ENCODE measurements around the gene CRYBG2.
"Not testable (repeated sequence)": the region's sequence is repeated elsewhere in the genome, so short reads cannot be mapped to it uniquely, and the experiment has no call there.

Gene CRYBG2

GRCh38 chr1:26321315-26322041 lies 32.5 kb downstream of the CRYBG2 start:
- DNase-seq (ENCODE audit: low spot score) = peak; percentile 87

- DNase-seq (ENCODE audit: low spot score) = no peak
Observed at GRCh38 chr1:26320896-26321295, 33.0 kb downstream of the CRYBG2 start.

DNA sequence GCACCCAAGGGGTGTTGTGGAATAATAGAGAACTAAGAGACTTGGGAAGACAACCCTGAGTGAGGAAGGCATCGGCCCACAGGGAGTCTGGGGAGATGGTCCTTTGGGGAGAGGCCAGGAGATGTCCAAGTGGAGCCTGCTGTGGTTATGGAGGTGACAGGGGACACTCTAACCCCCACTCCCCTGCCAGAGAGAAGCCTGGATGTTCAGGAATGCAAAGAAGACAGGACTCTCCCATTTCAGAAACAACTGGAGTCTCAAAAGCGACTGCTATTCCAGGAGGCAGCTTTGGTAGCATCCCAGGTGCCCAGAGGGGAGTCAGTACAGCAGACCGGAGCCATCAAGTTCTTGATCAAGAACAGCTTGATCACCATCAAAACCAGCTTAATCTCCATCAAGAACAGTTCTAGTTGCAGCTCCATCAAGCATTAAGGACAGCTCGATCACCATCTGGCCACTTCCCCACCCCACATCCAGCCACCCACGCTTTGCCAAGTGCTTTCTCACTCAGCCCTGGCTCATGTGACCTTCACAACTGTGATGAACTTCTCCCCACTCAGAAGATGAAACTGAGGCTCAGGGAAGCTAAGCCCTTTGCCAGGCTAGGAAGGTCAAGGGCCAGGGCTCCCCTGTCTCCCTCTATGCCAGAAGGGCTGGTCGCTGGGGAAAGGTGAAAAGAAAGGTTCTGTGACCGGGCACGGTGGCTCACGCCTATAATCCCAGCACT lies 35.4 kb downstream of the CRYBG2 start:
- no peak for DNase-seq (ENCODE audit: low spot score)

DNA sequence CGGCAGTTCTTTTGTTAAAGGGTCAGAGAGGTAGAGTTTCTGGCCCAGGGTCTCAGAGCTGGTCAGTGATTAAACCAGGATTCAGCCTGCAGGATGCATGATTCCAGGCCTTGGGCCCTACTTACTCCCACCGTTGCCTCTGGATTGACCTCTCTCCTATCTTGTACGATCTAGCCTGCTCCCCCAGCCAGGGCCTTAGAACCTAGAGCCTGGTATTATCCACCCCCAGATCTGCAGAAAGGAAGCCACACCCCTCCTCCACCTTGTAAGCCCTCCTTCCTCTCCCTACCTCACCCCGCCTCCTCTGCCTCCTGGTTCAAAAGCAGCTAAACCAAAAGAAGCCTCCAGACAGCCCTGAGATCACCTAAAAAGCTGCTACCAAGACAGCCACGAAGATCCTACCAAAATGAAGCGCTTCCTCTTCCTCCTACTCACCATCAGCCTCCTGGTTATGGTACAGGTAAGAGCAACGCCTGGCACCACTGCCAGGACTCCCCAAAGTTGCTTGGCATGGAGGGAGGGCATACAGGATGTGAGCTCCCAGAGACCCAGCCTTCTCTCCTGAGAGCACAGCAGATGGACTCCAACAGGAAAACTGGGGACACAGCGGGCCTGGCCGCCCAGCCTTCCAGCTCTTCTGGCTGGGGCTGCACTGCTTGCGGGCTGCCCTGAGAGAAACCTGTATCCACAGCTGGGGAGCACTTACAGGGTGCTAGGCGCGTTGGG lies 36.2 kb downstream of the CRYBG2 start, which contains the start of gene CD52:
Gene CD52, plus strand, starts transcription at position 347 of the 726 bp plus-strand sequence. Its CDS starts 60 bp downstream, at position 407.
- DNase-seq (ENCODE audit: low spot score) = no peak

- DNase-seq (ENCODE audit: low spot score) = no peak
Observed at GRCh38 chr1:26317146-26317545, 36.8 kb downstream of the CRYBG2 start.

DNA sequence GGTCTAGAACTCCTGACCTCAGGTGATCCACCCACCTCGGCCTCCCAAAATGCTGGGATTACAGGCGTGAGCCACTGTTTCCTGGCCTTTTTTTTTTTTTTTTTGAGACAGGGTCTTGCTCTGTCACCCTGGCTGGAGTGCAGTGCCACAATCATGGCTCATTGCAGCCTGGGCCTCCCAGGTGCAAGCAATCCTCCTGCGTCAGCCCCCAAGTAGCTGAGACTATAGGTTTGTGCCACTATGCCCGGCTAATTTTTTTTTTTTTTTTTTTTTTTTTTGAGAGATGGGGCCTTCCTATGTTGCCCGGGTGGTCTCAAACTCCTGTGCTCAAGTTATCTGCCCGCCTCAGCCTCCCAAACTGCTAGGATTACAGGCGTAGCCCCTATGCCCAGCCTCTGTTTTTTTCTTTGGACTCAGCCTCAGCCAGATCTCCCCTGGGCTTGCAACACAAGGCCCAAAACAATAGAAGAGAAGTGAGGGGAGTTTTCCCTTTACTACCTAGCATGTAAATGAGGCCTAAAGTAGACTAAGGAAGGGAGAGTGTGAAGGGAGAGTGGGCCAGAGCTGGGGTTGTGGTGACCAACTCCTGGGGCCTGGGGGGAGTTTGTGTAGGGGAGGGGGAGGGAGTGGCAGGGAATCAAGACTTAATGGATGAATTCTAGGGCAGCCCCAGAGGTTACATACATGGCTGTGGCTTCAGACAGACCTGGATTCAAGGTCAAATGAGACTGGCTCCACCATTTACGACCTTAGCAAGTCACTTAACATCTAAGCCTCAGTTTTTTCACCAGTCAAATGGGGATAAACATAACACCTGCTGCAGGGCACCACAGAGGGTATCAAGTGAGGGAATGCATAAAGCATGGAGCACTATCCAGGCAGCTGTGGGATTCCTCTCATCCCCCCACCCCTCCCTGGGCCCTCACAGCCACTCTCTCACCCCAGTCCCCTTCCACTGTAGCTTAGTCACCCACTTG lies 37.8 kb downstream of the CRYBG2 start:
- DNase-seq (ENCODE audit: low spot score) = no peak

DNA sequence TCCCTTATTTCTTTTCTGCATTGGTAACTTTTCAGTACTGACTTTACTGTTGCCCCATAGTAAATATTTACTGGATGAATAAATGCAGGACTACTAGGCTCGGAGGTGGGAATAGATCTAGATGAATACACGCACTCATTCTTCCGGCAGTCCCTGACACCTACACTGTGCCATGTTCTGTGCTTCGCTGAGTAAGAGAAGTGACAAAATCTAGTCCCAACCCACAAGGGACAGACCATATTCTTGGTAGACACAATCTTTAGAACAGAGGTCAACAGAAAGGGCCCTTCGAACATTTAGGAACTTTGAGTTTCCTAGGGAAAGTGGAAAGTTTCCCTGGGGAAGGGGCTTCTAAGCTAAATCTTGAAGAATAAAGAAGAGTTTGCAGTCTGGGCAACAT lies 39.4 kb downstream of the CRYBG2 start:
- DNase-seq (ENCODE audit: low spot score) = no peak

DNA sequence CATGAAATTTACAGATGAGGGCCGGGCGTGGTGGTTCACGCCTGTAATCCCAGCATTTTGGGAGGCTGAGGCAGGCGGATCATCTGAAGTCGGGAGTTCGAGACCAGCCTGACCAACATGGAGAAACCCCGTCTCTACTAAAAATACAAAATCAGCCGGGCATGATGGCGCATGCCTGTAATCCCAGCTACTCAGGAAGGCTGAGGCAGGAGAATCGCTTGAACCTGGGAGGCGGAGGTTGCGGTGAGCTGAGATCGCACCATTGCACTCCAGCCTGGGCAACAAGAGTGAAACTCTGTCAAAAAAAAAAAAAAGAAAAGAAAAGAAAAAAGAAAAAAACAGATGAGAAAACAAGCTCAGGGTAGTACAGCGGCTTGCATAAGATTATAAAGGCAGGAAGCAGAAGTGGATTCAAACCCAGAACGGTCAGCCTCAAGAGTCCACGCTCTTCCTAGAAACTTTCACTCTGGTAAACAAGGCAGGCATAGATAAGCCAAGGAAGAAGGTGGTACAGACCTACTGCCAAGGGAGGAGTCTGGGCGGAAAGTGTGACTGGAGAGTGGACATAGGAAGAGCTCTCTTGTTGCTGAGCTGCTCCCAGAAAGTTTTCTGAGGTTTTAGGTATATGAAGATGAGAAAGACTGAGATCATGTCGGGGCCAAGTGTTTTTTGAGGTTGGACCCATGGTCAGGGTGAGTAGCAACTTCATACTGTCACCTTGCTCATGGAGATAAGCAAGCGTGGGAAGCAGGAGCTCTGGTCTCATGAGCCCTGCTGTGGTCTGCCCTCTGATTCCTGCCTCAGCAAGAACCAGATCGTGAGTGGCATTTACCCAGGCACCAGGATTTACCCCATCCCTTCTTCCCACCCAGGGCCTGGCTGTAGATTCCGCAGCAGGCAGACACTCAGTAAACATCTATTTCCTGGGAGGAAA lies 45.7 kb downstream of the CRYBG2 start:
- DNase-seq (ENCODE audit: low spot score) = not testable (repeated sequence)

- no peak for DNase-seq (ENCODE audit: low spot score)
Observed at GRCh38 chr1:26307363-26307781, 46.6 kb downstream of the CRYBG2 start.

GRCh38 chr1:26306290-26307229 lies 47.4 kb downstream of the CRYBG2 start, which contains the start of gene UBXN11:
TSS of gene UBXN11 (minus strand) at chr1:26306636. CDS start at chr1:26302883, 3,753 bp downstream.
- peak; percentile 99 for DNase-seq (ENCODE audit: low spot score)

GRCh38 chr1:26305667-26306289 lies 48.2 kb downstream of the CRYBG2 start:
- no peak for DNase-seq (ENCODE audit: low spot score)

GRCh38 chr1:26302733-26303405 lies 51.1 kb downstream of the CRYBG2 start:
- no peak for DNase-seq (ENCODE audit: low spot score)

DNA sequence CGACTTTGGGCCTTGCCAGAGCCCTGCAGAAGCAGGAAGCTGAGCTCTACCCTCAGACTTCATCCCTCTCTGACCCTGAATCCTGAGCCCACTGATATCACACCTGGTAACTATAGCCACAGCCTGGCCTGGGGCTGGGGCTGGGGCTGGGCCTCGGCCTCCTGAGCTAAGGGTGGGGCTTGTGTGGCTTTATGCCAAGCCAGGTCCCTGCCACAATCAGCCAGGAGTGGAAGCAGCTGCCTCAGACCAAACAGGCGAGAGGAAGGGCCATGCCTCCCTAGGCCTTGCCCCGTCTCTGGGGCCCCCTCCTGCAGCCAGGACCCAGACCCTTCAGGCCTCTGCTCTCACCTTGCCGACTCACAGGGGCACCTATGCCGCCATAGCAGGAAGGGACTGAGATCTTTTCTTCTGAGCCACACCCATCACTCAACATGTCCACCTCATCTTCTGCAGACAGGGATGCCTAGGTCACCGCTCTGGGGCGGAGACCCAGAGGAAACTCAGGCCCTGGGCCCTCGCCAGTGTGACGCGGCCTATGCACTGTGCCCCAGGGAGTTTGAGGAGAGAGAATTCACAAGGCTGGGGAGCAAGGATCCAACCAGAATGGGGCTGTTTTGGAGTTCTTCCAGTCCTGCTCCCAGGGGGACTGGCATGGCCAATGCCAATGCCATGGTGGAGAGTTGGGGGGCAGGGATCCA lies 53.2 kb downstream of the CRYBG2 start:
- DNase-seq (ENCODE audit: low spot score) = no peak

DNA sequence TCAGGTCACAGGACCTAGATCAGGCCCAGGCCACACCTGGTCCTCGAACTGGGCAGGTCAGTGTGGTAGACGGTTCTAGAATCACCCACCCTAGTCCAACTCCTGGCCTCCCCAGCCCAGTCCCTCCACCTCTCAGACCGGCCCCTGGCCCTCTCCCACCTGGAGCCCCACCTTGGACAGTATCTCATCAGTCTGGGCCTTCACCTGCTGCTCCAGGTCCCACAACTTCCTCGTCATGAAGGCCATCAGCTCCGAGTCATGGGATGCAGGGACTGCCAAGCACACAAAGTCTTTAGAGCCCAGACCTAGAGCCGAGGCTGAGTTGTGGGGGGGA lies 56.2 kb downstream of the CRYBG2 start:
- no peak for DNase-seq (ENCODE audit: low spot score)

DNA sequence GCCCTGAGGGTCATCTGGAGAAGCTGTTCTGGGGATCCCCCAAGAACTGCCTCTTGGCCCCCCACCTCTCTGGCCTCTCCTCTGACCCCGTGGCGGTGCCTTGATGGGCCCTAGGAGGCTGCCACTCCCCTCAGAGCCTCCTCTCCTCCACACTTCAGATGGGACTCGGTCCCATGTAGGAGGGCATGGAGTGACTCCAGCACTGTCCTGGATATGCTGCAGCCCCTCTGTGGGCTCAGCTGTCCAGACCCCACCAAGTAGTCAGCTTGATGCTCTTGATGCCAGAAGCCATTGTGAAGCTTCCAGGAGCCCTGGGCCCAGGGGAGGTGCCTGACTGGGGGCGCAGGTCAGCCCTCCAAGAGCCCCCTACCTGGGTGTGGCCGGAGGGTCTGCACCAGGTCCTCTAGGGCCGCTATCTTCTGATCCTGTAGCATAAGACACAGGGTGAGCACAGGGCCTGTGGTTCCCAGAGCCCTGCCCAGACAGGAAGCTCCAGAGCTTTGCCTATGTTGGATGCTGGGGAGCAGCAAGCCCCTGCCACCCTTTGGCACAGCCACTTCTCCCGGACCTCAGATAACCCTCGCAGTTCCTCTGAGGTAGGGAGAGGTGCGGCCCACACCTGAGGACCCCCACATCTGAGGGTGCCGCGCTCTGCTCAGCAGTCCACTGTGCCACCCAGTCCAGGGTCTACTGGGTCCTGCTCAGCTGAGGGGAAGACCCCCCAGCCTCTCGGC lies 56.7 kb downstream of the CRYBG2 start:
- no peak for DNase-seq (ENCODE audit: low spot score)

- no peak for DNase-seq (ENCODE audit: low spot score)
Observed at GRCh38 chr1:26296340-26297056, 57.4 kb downstream of the CRYBG2 start.

Data from cerebellar cortex (tissue), 1 donor.